Measurements from ENCODE around the gene SLC4A2.

DNA sequence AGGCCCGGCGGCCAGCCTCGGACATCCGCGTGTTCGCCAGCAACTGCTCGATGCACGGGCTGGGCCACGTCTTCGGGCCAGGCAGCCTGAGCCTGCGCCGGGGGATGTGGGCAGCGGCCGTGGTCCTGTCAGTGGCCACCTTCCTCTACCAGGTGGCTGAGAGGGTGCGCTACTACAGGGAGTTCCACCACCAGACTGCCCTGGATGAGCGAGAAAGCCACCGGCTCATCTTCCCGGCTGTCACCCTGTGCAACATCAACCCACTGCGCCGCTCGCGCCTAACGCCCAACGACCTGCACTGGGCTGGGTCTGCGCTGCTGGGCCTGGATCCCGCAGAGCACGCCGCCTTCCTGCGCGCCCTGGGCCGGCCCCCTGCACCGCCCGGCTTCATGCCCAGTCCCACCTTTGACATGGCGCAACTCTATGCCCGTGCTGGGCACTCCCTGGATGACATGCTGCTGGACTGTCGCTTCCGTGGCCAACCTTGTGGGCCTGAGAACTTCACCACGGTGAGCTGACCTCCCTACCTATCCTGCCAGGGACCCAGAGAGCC, 10.4 kb upstream of the SLC4A2 start:
- TF ChIP-seq CTCF (IDR thresholded peaks at IDR 0.05; ENCODE audit: low read depth, low read length, missing input control) (no peak), FOXA1 (IDR thresholded peaks at IDR 0.05) (no peak)
